Measurements from ENCODE around the gene LRP1-AS.

The LRP1-AS gene

GRCh38 chr12:57143454-57143853 lies 4.0 kb downstream of the LRP1-AS start:
- no peak for TF ChIP-seq CTCF (IDR thresholded peaks at IDR 0.05)
- no peak for DNase-seq (ENCODE audit: low spot score)
- Histone ChIP-seq H3K27ac (peak overlapping the region in 1 of 2 donors; percentile 72), H3K4me3 (no peak overlapping the region)

- peak overlapping the region in 1 of 2 donors; percentile 72 for H3K27ac ChIP-seq
- no peak for DNase-seq (ENCODE audit: low spot score)
These were observed 4.7 kb downstream of the LRP1-AS start for GRCh38 chr12:57142727-57143126.

GRCh38 chr12:57142121-57142520 lies 5.3 kb downstream of the LRP1-AS start:
- no peak overlapping the region for H3K4me3 ChIP-seq
- TF ChIP-seq CTCF (IDR thresholded peaks at IDR 0.05) = no peak
- H3K27ac ChIP-seq = peak overlapping the region in 1 of 2 donors; percentile 72
- DNase-seq (ENCODE audit: low spot score) = no peak

More at GRCh38 chr12:57142727-57143126, 4.7 kb downstream of the LRP1-AS start:
- no peak for TF ChIP-seq CTCF (IDR thresholded peaks at IDR 0.05)
- no peak overlapping the region for H3K4me3 ChIP-seq

GRCh38 chr12:57141249-57141648 lies 6.2 kb downstream of the LRP1-AS start:
- Histone ChIP-seq H3K4me3 (no peak overlapping the region), H3K27ac (peak overlapping the region in 1 of 2 donors; percentile 72)
- no peak for DNase-seq (ENCODE audit: low spot score)
- no peak for TF ChIP-seq CTCF (IDR thresholded peaks at IDR 0.05)

- peak overlapping the region in 1 of 2 donors; percentile 99 for H3K27ac ChIP-seq
- no peak for DNase-seq (ENCODE audit: low spot score)
- no peak overlapping the region for H3K4me3 ChIP-seq
These were observed 7.4 kb downstream of the LRP1-AS start for GRCh38 chr12:57139796-57140649.

GRCh38 chr12:57138526-57139272 lies 8.7 kb downstream of the LRP1-AS start:
- Histone ChIP-seq H3K4me3 (no peak overlapping the region), H3K27ac (peak overlapping the region in 1 of 2 donors; percentile 99)
- no peak for DNase-seq (ENCODE audit: low spot score)
- no peak for TF ChIP-seq CTCF (IDR thresholded peaks at IDR 0.05)

More at GRCh38 chr12:57139796-57140649, 7.4 kb downstream of the LRP1-AS start:
- TF ChIP-seq CTCF (IDR thresholded peaks at IDR 0.05) = no peak

Measured in coronary artery (tissue), 2 donors.